Kidney epithelial cell (primary cell): Measurements from ENCODE around the gene NUP210. TPM values are rescaled to one million over a fixed set of nuclear protein-coding genes. Genes with fewer than 3 reads are reported as not detected.
A peak's percentile ranks its signal among the peaks of the same experiment; 100 is the strongest.
"Not testable (repeated sequence)": the region's sequence is repeated elsewhere in the genome, so short reads cannot be mapped to it uniquely, and the experiment has no call there.

Source experiments
- DNase-seq: peaks from one replicate; pipeline ENCODE4 v3.0.0-alpha.2; 2010; ENCODE audit warnings: low read depth
- H3K27me3 ChIP-seq: 2 replicates; pipeline ENCODE4 v1.6.0; 2011; ENCODE audit warnings: low read length; ENCODE audit not compliant: control insufficient read depth, insufficient read depth
- H3K36me3 ChIP-seq: 2 replicates; pipeline ENCODE4 v1.5.1; 2011; ENCODE audit warnings: low read length; ENCODE audit not compliant: control insufficient read depth, insufficient read depth
- H3K4me3 ChIP-seq: 2 replicates; pipeline ENCODE4 v1.5.1; 2011; ENCODE audit warnings: low read depth, mild to moderate bottlenecking, control low read depth, low read length
- CTCF ChIP-seq: IDR thresholded peaks from 2 replicates; pipeline ENCODE4 v1.5.1; 2011; ENCODE audit warnings: mild to moderate bottlenecking, moderate library complexity, low read length, control low read depth, inconsistent platforms; ENCODE audit not compliant: insufficient read depth, poor library complexity, severe bottlenecking
- total RNA-seq: library from RNA; depleted of rRNA; stranded (reverse); fragments of >200 nt; gene quantifications from 2 replicates; pipeline ENCODE4 v1.2.3, GENCODE V29; 2015

NUP210 gene
- total RNA-seq, 1 donor from 2014 or later: 36.2 TPM

GRCh38 chr3:13389378-13389777 lies 30.7 kb downstream of the NUP210 start:
- no peak for TF ChIP-seq CTCF
- no peak for DNase-seq
- Histone ChIP-seq H3K4me3 (no peak overlapping the region), H3K36me3 (no peaks in the 10 kb centered on the region), H3K27me3 (no peaks in the 10 kb centered on the region)

GRCh38 chr3:13388816-13389215 lies 31.3 kb downstream of the NUP210 start:
- Histone ChIP-seq H3K27me3 (no peaks in the 10 kb centered on the region), H3K36me3 (no peaks in the 10 kb centered on the region), H3K4me3 (no peak overlapping the region)
- no peak for DNase-seq
- TF ChIP-seq CTCF: no peak

- DNase-seq: no peak
Measured at GRCh38 chr3:13385373-13385965, 34.7 kb downstream of the NUP210 start.

GRCh38 chr3:13380971-13381370 lies 39.2 kb downstream of the NUP210 start:
- Histone ChIP-seq H3K36me3 (no peaks in the 10 kb centered on the region), H3K27me3 (no peaks in the 10 kb centered on the region), H3K4me3 (no peak overlapping the region)
- TF ChIP-seq CTCF: no peak
- no peak for DNase-seq

More at GRCh38 chr3:13385373-13385965, 34.7 kb downstream of the NUP210 start:
- Histone ChIP-seq H3K4me3 (no peak overlapping the region), H3K36me3 (no peaks in the 10 kb centered on the region), H3K27me3 (no peaks in the 10 kb centered on the region)
- no peak for TF ChIP-seq CTCF

- H3K27me3 ChIP-seq: no peaks in the 10 kb centered on the region
- TF ChIP-seq CTCF: no peak
- no peak overlapping the region for H3K4me3 ChIP-seq
- H3K36me3 ChIP-seq: no peaks in the 10 kb centered on the region
- DNase-seq: peak; percentile 42
Measured at GRCh38 chr3:13379201-13379830, 40.8 kb downstream of the NUP210 start.

- H3K4me3 ChIP-seq: no peak overlapping the region
- DNase-seq: peak; percentile 4
- peaks cover 2% of the 10 kb centered on the region for H3K36me3 ChIP-seq
- no peaks in the 10 kb centered on the region for H3K27me3 ChIP-seq
- no peak for TF ChIP-seq CTCF
Measured at GRCh38 chr3:13378155-13378554, 42.0 kb downstream of the NUP210 start.

GRCh38 chr3:13377741-13378140 lies 42.4 kb downstream of the NUP210 start:
- DNase-seq: not testable (repeated sequence)

More at GRCh38 chr3:13377741-13378140, 42.4 kb downstream of the NUP210 start:
- H3K36me3 ChIP-seq, H3K4me3 ChIP-seq, H3K27me3 ChIP-seq: not testable (repeated sequence)
